ENCODE measurements around the gene RBP2.
A peak's percentile ranks its signal among the peaks of the same experiment; 100 is the strongest.

Gene RBP2

GRCh38 chr3:139480585-139480984 lies 4.3 kb upstream of the RBP2 start:
- no peak for DNase-seq (ENCODE audit: low spot score)

- no peak for DNase-seq (ENCODE audit: low spot score)
Observed at GRCh38 chr3:139477710-139478640, 1.7 kb upstream of the RBP2 start.

- peak; percentile 11 for DNase-seq (ENCODE audit: low spot score)
Observed at GRCh38 chr3:139473155-139473771, 3.1 kb downstream of the RBP2 start.

- DNase-seq (ENCODE audit: low spot score) = no peak
Observed at GRCh38 chr3:139472380-139473010, 3.8 kb downstream of the RBP2 start.

GRCh38 chr3:139470199-139470598 lies 6.1 kb downstream of the RBP2 start:
- DNase-seq (ENCODE audit: low spot score) = no peak

- DNase-seq (ENCODE audit: low spot score) = no peak
Observed at GRCh38 chr3:139468399-139468798, 7.9 kb downstream of the RBP2 start.

GRCh38 chr3:139466360-139466759 lies 10.0 kb downstream of the RBP2 start:
- no peak for DNase-seq (ENCODE audit: low spot score)

- no peak for DNase-seq (ENCODE audit: low spot score)
Observed at GRCh38 chr3:139465636-139466035, 10.7 kb downstream of the RBP2 start.

- DNase-seq (ENCODE audit: low spot score) = no peak
Observed at GRCh38 chr3:139463466-139463865, 12.8 kb downstream of the RBP2 start.

- no peak for DNase-seq (ENCODE audit: low spot score)
Observed at GRCh38 chr3:139460529-139460928, 15.8 kb downstream of the RBP2 start.

GRCh38 chr3:139460076-139460475 lies 16.2 kb downstream of the RBP2 start:
- no peak for DNase-seq (ENCODE audit: low spot score)

- no peak for DNase-seq (ENCODE audit: low spot score)
Observed at GRCh38 chr3:139458348-139458747, 18.0 kb downstream of the RBP2 start.

GRCh38 chr3:139457066-139457465 lies 19.2 kb downstream of the RBP2 start:
- no peak for DNase-seq (ENCODE audit: low spot score)

- DNase-seq (ENCODE audit: low spot score) = no peak
Observed at GRCh38 chr3:139456386-139456785, 19.9 kb downstream of the RBP2 start.

GRCh38 chr3:139455855-139456254 lies 20.5 kb downstream of the RBP2 start:
- DNase-seq (ENCODE audit: low spot score) = peak; percentile 21

- no peak for DNase-seq (ENCODE audit: low spot score)
Observed at GRCh38 chr3:139455206-139455605, 21.1 kb downstream of the RBP2 start.

- no peak for DNase-seq (ENCODE audit: low spot score)
Observed at GRCh38 chr3:139454346-139454745, 22.0 kb downstream of the RBP2 start.

- DNase-seq (ENCODE audit: low spot score) = no peak
Observed at GRCh38 chr3:139450159-139450558, 26.2 kb downstream of the RBP2 start.

- DNase-seq (ENCODE audit: low spot score) = no peak
Observed at GRCh38 chr3:139449566-139449965, 26.8 kb downstream of the RBP2 start.

GRCh38 chr3:139448104-139448503 lies 28.2 kb downstream of the RBP2 start:
- DNase-seq (ENCODE audit: low spot score) = peak; percentile 7

- DNase-seq (ENCODE audit: low spot score) = no peak
Observed at GRCh38 chr3:139447486-139447885, 28.8 kb downstream of the RBP2 start.

- no peak for DNase-seq (ENCODE audit: low spot score)
Observed at GRCh38 chr3:139444446-139444845, 31.9 kb downstream of the RBP2 start.

- DNase-seq (ENCODE audit: low spot score) = no peak
Observed at GRCh38 chr3:139443186-139443585, 33.1 kb downstream of the RBP2 start.
